Activated CD4-positive, CD25-positive, alpha-beta regulatory T cell treated with anti-CD3 and anti-CD28 coated beads, Interleukin-2, amount 50 U/mL, for 16 hours (primary cell): ENCODE results near the gene LIPG.

Experiments
- DNase-seq: peaks from one replicate; pipeline ENCODE4 v3.0.0-alpha.2; 2020; ENCODE audit warnings: low read depth, low spot score

LIPG gene

DNA sequence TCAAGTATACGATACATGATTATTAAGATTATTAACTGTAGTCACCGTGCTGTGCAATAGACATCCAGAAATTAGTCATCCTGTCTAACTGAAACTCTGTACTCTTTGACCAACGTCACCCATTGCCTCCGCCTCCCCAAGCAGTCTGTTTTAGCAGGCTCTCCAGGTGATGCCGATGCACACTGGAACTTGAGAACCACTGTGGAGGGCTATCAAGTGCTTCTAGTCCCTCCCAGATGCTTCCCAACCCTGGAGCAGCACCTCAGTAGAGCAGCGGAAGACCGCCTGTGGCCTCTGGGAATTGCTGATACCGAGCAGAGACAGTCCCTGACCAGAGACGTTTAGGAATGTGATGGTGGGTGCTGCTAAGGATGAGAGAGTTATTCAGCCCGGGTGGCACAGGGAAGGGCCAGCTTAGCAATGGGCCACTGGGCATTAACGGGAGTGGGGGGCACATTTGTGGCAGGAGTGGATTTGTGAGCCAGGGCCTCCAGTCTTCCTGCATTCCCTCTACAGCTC lies 50.7 kb downstream of the LIPG start:
- DNase-seq = no peak

DNA sequence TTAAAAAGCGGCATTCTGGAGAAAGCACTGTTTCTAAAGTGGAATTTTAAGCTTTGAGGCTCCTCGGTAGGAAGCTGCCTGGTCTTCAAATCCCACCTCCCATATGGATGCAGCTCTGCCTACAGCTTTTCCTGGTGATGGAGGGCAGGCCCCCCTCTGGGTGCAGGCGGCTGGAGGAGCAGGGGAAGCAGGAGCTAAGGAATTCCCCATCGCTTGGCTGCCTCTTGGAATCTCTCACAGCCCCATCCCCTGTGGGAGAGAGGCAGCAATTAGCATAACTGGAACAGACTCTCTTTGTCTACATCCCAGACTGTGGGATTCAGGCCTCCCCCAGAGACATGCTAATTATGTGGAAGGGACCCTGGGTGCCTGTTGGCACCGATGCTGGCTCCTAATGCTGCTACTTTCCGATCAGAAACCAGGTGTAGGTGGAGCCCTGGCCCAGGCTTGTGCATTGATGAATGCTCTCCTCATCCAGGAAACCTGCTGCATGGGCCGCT lies 51.3 kb downstream of the LIPG start:
- DNase-seq = no peak

DNA sequence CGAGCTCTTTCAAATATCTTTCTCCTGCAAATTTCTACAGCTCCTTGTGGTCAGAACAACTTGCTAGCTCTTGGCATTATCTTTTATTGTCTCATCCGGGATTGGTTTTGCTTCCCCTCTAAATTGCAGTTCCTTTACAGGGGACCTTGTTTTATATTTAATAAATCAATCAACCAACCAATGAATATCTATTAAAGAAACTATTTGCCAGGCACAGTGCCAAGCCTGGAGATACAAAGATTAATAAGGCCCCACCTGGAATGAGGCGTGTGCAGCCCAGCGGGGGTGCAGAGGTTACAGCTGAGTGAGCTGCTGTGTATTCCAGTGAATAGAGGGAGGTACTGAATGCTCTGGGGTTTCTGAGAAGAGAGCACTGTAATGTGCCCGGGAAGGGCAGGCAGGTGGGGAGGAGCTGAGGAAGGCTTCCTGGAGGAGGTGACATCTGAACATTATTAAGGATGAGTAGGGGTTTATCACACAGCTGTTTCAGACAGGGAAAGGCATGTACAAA lies 51.8 kb downstream of the LIPG start:
- no peak for DNase-seq

DNA sequence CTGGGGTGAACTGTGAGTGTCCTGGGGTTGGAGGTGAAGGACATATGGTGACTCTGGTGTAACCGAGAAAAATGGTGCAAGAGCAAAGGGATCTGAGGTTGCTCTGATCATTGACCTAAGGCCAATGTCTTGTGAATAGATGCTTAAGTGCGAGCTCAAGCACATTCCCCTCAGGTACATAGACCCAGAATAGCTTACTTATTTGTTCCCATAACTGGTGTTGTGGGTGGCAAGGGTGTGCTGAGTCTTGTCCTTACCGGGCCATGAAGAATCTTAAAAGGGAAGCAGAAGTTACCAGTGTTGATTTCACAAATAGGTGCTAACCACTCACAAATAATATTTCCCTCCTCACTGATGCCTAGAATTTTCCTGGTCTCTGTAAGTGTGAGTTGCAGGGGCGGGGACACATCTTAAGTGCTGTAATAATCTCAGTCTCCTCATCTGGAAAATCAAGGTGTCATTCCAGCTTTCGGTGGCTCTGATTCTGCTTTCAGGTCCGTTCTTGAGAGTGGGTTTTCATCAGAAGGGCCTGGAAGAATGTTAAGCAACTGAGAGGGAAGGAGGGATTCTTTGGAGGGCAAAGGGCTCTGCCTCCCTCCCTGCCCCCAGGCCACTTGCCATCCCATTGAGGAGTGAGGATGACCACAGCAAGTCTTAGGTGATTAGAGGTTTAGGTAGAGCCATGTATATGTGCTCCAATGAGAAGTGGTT lies 54.9 kb downstream of the LIPG start:
- no peak for DNase-seq

DNA sequence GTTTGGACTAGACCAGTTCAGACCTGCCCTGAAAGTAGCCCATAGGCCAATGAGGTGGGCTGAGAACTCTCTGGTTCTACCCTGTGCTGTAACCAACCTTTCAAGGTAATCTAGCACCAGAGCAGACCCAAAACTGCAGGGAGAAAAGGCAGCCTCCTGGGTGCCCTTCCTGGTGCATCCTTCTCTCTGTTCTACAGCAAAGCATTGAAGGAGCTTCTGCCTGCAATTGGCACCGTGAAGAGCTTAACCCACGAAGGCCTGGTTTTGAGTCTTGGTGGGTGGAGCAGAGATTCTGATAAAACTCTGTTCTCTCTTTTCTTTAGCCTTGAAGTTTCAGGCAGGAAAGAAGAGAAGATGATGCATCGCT lies 55.5 kb downstream of the LIPG start:
- DNase-seq = no peak

DNA sequence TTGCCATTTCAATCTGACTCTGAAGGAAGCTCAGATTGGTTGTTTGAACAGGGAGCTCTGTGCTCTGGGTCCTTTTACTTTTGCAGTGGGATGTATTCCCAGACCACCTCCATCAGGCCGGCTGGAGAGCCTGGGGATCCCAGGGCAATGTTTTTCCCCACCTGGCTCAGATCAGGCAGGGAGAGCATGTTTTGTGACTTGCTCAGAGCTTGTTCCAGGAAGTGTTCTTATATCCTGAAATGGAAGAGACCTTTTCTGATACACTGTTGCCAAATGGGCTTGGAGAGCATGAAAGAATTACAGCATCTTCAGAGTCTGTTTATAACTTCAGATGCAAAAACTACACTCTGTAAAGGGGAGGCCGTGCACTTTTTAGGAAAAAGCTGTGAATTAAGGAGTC lies 56.0 kb downstream of the LIPG start:
- DNase-seq = no peak

DNA sequence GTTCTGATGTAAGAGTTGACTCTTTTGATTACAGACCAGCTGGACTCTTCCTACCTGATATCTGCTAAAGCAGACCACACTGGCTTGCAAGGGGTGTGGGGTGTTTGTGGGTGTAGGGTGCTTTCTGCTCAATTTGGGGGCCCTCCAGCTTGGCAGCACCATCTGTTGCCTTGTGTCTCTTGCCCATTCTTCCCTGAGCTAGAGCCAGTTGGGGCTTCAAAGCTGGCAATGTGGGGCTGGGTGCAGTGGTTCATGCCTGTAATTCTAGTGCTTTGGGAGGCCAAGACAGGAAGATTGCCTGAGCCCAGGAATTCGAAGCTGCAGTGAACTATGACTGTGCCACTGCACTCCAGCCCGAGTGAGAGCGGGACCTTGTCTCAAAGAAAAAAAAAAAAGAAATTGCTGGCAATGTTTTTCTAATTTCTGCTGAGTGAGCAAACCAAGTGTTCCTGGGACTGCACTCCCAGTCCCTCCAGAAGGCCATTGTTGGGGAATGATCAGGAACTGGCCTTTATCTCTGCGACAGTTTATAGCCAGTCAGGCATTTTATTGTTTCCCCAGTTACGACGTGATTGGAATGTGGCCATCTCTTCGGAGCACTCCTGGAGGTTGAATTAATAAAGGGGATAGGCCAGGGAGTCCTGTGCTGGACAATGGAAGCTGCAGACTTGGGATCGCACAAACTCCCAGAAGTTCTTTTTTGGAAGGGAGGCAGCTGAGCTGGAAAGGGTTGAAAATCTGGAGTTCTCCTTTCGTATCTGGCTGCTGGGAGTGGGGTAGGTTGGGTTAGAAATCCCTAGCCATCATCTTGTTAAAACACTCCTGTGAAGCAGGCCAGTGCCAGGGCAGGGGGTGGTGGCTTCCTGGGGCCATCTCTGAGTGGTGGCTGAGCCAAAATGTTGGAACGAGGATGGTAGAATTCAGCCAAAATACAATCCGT lies 57.2 kb downstream of the LIPG start:
- DNase-seq = no peak

DNA sequence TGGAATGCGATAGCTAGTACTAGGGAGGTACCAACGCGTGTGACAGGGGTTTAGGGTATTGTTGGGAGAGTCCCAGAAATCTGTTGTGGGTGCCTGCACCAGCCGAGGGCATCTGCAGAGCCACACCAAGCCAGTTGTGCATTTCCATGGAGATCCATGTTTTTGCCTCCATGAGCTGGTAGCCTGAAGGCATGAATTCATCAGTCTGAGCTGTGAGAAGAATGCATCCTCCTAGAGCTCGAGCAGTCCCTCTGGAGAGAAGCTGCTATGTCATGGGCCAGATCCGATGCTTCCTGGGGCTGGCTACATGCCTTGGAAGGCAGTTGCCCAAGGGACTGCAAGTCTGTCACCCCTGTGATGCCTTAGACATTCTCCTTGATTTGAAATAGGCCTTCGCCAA lies 57.9 kb downstream of the LIPG start:
- no peak for DNase-seq

DNA sequence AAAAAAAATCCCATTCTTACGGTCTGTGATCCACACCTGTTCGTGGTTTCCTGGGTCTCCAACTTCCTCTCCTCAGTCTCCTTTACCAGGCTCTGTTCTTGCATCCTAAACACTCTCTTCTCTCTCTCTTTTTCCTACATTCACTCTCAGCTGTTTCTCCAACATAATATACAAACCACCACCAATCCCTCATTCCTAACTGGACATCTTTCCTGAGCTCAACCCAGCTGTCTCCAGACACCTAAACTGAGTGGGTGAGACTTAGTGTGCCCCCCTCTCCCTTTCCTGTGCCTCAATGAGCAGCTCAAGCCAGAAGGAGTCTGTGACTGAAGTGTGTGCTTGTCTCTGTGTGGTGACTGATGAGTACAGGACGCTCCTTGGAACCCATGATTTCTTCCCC lies 59.4 kb downstream of the LIPG start:
- no peak for DNase-seq

DNA sequence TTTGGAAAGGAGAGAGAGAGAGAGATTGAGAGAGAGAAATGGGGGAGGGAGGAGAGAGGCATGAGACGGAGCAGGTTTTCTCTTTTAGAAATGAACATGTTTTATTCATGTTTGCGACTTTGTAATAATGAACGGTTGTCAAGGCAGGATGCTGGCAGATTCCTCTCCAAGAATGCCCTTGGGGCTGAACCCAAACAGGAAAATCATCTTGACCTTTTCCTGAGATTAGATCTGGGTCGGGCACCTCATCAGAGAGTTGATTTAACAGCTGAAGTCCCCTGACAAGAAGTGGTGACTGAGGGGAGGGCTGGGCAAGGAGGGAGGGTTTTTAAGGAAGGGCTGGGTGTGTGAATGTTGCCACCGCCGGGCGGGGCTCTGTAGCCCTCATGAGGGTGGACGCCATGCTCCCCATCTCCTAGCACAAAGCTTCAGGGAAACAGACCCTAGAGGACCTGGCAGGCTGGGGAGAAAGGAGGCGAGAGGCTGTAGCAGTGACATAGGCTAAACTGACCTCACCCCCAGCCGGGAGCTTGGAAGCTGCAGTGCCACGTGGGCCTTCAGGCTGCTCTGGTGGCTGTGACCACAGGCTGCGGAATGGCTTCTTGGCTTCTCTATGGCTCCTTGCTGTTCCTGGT lies 60.0 kb downstream of the LIPG start:
- no peak for DNase-seq

DNA sequence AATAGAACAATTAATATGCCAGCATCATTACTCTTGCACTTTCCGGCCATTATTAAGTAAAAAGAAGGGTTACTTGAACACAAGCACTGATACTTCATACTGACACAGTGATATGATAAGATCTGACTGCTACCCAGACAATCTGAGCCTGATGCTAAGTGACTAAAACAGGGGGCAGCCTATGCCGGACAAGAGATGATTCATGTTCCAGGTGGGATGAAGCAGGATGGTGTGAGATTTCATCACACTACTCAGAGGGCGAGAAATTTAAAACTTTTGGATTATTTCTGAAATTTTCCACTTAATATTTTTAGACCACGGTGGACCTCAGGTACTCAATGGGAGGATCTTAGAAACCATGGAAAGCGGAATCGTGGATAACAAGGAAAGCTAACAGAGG lies 61.7 kb downstream of the LIPG start:
- DNase-seq = no peak

DNA sequence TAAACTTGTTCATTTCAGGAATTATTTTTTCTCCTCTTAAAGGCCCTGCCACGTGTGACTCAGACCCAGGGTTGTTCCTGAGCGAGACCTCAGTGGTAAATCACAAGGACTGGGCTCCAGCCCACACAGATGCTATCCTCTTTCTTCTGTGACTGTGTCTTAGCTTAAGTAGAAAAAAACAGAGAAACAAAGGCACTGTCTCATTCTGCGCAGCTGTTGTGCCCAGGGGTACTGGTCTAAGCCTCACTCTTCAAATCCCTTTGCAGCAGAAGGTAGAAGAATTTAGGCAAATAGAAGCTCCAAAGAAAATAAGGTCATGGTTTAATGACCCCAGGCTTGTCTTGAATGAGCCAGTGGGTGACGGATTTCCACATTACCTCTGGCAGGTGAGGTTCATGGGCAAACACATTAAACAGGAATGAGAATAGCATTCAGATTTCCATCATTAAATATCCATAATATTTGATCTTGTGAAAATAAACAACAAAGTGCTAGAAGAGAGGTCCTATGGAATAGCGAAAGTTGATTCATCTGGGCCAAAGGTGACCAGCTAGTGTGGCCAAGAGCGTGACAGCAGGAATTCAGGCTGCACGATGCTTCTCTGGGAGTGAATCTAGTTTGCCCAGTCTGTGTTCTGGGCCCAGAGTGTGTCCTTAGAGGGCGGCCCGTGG lies 63.3 kb downstream of the LIPG start:
- no peak for DNase-seq

DNA sequence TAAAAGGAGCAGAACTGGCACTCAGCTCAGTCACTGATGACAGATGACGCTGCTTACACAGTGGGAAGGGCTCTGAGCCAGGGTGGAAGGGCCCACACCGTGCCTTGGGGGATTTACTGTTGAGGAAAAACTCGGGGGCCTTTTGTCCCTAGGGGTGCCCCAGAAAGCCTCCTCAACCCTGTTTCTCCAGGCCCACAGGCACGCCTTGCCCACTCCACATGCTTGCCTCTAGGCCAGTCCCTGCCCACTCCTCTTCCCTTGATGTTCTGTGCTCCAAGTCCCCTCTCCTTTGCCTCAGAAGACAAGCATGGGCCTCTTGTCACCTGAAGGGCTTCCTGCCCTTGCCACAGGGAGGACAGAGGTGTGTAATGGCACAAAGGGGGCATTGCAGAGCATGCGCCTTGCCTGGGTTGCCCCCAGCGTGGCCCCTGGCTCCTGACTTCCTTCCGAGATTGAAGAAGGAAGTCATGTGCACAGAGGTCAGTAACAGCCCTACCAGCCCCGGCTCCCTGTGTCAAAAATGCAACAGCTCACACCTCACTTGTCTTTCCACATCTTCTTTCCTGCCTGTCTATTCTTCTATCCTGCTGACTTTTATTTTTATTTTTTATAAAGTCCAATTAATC lies 65.1 kb downstream of the LIPG start:
- no peak for DNase-seq

DNA sequence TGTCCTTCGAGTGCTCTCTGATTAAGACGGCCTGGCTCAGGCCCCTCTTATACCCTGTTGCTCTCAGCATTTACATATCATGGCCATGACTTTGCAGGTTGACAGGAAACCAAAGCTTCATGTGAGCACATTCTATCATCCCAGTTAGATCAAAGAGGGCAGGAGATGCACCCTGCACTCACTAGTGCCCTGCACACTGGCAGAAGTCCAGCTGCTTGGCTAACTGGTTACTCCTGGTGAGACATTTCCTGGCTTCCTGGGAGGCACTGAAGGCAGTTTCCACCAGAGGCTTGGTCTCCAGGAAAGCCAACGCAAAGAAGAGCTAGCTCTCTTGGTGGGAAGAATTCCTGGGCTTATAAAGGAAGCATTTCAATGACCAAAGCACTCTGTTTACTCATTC lies 66.3 kb downstream of the LIPG start:
- no peak for DNase-seq

DNA sequence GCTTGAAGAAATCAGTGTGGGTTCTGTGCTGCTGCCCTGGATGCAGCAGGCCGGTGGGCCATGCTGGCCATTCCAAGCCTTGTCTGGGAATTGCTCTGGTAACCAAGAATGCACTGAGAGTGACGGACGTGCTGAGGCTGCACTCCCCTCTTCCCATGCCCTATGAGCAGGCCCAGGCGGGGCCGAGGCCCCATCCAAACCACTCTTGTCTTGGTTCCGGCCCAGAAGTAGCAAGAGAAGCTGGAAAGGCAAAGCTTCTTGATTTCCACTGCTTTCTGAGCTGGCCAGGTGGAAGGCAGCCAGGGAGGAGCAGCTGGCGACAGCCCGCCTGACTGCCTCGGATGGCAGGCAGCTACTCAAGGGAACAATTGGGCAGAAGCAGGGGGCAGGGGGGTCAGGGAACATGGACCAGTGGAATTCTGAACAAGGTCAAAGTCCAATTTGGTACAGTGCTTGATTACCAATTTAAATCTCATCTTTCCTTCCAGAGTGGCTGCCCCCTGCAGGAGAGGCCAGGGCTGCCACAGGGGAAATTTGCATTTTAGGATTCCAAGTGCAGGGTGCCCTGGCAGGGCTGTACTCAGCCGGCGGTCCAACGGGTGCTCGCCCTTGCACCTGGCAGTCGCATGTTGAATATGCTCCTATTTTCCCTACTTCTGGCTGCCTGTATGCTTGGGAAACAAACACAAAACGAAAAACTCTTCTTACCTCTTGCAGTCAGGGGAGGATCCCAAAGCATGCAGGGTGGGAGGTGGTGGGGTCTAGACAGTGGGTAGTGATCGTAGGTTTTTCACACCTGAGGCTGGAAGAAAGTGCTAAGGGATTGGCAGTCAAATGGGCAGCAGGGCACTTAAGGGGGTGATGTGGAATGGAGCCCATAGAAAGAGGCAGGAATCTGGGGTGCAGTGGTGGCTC lies 67.3 kb downstream of the LIPG start:
- no peak for DNase-seq

DNA sequence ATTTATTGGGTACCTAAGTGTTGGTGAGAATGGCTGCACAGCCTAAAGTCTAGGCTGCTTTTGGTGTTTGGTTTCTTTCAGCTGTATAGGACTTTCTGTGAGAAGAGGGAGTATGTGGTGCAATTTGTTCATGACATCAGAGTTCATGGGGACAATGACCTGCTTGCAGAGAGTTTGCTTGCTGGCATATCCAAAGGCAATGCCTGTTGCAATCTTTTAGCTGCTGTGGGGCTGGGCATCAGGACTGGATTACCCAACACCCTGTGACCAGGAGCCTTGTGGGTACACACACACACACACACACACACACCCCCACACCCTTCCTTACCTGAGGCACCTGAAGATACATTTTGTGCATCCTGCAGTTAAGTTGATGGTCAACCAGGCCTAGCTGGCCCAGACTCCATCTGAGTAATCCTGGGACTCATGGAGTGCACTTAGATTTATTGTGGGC lies 68.4 kb downstream of the LIPG start:
- DNase-seq = no peak

DNA sequence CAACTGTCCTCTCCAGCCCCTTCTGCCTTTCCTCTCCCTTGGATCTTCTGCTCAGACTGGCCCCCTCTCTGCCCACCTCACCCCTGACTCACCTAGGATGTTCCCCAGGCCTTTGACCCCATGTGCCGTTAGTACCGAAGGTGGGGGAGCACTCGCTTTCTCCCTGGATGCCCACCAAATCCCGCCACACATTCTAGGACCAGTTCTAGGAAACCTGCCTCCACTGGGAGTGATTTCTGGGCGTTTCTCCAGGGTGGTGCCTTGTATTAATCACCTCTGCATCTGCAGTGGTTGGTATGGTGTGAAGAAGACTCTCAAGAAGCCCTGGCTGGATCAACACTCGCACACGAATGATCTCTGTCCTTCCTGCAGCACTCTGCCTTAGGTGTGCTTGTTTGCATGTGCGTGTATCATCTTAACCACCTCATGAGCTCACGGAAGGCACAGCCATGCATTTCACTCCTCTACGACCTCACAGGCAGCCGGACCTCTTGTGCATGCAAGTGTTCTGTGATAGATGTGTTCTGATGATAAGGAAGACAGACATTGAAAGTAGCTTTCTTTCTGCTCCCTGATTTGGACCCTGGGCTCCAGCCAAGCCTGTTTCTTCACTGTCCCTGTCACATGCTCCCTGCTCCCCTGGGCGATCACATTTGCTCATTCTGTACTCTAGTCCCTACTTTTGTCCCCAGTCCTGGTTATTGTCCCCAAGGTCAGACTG lies 69.4 kb downstream of the LIPG start:
- DNase-seq = no peak

DNA sequence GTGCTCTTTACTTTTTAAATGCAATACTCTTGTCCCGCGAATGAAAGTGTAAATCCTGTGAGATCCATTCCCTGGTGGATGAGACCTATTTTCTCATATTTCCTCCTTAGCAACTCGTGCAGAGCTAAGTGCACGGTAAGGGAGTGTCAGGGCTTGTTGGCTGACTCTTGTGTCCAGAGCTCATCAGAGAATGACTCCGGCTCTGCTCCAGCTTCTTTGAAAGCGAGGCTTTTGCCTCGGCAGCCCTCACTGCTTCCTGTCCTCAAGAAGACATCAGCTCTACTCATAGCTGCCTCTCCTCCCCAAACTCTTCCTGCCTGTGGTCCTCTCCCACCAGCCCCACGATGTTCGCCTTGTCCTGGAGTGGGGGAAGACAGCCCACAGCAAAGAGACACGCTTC lies 70.7 kb downstream of the LIPG start:
- no peak for DNase-seq

DNA sequence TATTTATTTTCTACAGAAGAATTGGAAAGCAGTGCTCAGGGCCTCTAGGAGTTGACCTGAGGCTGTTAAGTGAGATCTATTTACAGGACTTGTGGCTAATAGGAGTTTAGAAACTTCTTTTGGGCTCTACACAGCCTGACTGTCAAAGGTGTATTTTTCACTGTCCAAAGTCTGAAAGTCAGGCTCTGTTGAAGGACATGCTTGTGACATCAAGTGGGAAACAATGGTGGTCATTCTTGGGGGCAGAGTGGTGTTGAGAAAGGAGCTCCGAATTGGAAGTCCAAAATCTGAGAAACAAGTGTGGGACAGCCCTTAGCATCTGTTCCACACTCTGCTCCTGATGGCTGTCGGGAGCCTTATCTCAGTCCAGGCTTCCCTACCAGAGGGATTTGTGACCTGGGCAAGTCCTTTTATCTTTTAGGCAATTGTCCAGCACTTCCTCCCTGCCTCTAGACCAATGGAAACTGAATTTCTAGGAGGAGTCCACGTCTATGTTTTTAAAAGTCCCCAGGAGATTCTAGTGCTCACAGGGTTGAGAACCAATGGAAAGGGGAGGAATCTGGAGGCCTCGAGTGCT lies 76.4 kb downstream of the LIPG start:
- DNase-seq = no peak
